DMS79 treated with DMSO at 0.1 percent for 48 hours (cell line): ENCODE data around the gene TPCN1.

Source experiments
- DNase-seq: peaks from one replicate; lab custom pipeline; 2025; lab: John Stamatoyannopoulos, UW

TPCN1 gene

DNA sequence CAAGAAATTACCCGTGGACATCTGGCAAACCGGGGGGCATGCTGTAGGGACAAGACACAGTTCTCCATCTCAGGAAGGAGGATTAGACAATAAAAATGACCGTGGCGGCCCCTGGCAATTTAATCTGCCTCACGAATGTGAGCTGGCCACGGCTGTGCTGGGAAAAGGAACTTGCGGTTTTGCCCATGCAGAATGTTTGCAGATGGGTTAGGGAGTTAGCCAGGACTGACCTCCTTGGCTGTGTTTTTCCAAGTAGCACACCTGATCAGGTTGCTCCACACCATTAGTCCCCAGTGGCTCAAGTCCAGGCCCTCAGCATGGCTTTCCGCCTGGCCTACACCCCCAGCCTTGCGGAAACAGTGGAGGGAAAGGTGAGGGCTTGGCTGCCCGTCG lies 20.8 kb downstream of the TPCN1 start:
- peak; percentile 67 for DNase-seq

- no peak for DNase-seq
Measured at GRCh38 chr12:113242560-113242959, 21.3 kb downstream of the TPCN1 start.

DNA sequence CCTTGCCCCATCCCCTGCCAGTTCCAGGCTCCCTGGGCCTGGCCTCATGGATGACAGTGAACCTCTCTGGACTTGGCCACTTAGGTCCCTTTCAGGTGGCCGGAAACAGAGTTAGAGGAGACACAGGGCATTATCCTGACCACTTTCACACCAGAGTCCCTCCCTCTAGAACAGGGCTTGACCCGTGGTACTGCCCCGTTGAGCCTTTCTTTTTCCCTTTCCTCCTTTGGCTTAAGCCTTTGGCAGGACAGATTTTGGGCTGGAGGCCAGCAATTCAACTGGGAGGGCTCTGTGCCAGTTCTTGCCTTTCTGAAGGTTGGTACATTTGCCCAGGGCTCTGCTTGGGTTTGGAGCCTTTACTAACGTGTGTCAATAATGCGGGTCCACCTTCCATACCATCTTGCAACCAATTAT lies 22.8 kb downstream of the TPCN1 start:
- DNase-seq = peak; percentile 71

GRCh38 chr12:113244478-113244958 lies 23.3 kb downstream of the TPCN1 start:
- DNase-seq = no peak

DNA sequence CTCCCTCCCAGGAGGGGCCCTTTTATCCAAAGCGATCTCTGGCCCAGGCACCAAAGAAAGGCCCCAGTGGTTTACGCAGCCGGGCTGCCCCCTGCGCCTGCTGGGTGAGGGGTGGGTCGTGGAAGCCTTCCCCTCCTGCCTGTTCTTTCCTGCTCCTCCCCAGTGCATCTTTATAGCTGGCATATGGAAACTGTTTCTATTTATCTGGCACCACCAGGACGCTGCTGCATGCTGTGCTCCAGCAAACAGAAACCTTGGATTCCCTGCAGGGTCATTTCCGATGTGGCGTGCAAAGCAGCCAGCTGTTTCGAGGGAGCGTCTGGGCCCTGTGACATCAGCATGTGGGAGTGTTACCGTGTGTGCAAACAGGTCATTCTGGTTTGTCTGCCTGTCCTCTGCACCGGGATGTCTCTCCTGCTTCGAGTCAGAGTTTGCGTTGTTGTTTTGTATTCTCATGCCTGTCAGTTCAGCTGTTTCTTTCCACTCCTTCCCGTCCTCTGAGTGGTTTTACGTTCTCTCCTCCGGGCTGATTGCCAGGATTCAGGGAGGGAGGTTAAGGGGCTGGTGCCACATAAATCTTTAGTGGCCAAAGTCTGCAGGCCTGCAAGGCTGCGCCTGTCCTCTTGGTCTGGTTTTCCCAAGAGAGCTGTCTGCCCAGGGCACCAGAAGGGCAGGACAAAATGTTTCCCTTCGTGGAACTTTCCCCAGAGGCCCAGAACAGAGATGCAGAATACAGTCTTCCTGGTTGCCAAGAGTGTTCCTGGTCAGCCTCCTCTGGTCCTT lies 24.6 kb downstream of the TPCN1 start:
- peak; percentile 98 for DNase-seq

- no peak for DNase-seq
Measured at GRCh38 chr12:113246478-113247122, 25.3 kb downstream of the TPCN1 start.

GRCh38 chr12:113247123-113248050 lies 26.1 kb downstream of the TPCN1 start:
- DNase-seq = peak; percentile 58

- no peak for DNase-seq
Measured at GRCh38 chr12:113248051-113248825, 27.0 kb downstream of the TPCN1 start.

- DNase-seq = no peak
Measured at GRCh38 chr12:113248842-113249435, 27.7 kb downstream of the TPCN1 start.

GRCh38 chr12:113249546-113249945 lies 28.3 kb downstream of the TPCN1 start:
- no peak for DNase-seq

DNA sequence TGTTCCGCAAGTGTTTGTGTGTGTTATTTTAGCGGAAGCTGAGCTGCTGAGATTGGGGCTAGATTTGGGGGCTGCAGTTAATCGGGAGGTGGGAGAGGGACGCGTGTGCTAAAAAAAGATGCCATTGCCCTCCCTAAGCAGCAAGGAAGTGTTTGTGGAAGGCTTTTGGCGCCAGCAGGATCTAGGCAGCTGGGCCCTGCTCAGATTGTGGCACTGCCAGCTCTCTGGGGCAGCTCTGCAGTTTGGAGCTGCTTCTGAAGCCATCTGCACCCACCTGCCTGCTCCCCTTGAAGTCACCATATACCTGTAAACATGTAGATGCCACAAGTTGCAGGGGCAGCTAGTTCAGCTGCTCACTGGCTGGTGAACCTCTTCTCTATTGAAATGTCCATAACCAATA lies 28.8 kb downstream of the TPCN1 start:
- no peak for DNase-seq

- DNase-seq = no peak
Measured at GRCh38 chr12:113251404-113252070, 30.3 kb downstream of the TPCN1 start.

- no peak for DNase-seq
Measured at GRCh38 chr12:113252494-113252893, 31.2 kb downstream of the TPCN1 start.

- DNase-seq = no peak
Measured at GRCh38 chr12:113253532-113254285, 32.4 kb downstream of the TPCN1 start.

DNA sequence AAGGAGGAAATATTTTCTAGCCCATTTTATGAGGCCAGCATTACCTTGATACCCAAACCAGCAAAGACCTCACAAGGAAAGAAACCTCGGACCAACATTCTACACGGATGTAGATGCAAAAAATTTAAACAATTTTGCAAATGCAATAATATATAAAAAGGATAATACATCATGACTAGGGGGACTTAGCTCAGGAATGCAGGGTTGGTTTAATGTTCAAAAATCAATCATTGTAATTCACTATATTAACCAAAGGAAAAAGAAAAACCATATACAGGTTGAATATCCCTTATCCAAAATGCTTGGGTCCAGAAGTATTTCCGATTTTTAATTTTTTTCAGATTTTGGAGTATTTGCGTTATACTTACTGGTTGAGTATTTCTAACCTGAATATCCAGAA lies 33.0 kb downstream of the TPCN1 start:
- no peak for DNase-seq

- DNase-seq = no peak
Measured at GRCh38 chr12:113257564-113257963, 36.3 kb downstream of the TPCN1 start.

DNA sequence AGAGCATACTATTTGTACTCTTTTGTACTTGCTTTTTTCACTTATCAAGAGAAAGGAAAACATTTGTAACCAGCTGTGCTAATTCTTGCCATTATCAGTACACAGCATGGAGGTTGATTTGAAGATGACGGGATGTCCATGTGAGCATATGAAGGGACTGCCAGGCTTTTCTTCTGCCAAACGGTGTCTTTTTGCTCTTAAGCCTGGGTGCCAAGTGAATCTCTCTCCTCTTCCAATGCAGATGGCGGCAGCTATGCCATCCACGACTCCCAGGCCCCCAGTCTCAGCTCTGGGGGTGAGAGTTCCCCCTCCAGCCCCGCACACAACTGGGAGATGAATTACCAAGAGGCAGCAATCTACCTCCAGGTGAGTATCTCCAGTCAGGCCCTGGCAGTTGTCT lies 38.9 kb downstream of the TPCN1 start:
- no peak for DNase-seq

- DNase-seq = no peak
Measured at GRCh38 chr12:113260636-113261300, 39.5 kb downstream of the TPCN1 start.

GRCh38 chr12:113261847-113262470 lies 40.7 kb downstream of the TPCN1 start:
- DNase-seq = no peak
